OCI-LY3 (cell line): ENCODE data around the gene TMEM255A.

Experiments used
- EZH2phosphoT487 ChIP-seq: fragments of 200-600 bp; shearing (Covaris generic); IDR thresholded peaks from 2 replicates; pipeline ENCODE4 v1.6.1; 2018; ENCODE audit warnings: antibody characterized with exemption, mixed run types, low read depth
- TF ChIP-seq, protein P1 (sequence below): fragments of 200-600, 300-600 bp; sonication (generic); IDR thresholded peaks from 2 replicates; pipeline ENCODE4 v1.5.1; 2014; ENCODE audit warnings: antibody characterized with exemption, low read length, low read depth

- TF ChIP-seq, protein P1, sequence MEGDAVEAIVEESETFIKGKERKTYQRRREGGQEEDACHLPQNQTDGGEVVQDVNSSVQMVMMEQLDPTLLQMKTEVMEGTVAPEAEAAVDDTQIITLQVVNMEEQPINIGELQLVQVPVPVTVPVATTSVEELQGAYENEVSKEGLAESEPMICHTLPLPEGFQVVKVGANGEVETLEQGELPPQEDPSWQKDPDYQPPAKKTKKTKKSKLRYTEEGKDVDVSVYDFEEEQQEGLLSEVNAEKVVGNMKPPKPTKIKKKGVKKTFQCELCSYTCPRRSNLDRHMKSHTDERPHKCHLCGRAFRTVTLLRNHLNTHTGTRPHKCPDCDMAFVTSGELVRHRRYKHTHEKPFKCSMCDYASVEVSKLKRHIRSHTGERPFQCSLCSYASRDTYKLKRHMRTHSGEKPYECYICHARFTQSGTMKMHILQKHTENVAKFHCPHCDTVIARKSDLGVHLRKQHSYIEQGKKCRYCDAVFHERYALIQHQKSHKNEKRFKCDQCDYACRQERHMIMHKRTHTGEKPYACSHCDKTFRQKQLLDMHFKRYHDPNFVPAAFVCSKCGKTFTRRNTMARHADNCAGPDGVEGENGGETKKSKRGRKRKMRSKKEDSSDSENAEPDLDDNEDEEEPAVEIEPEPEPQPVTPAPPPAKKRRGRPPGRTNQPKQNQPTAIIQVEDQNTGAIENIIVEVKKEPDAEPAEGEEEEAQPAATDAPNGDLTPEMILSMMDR = no peak
- TF ChIP-seq EZH2phosphoT487 = no peak
Observed at GRCh38 chrX:120271218-120271617, 40.0 kb downstream of the TMEM255A start.
